Fibroblast of lung (primary cell): ENCODE results near the gene POLG.

ENCODE experiments used
- EZH2 ChIP-seq: IDR thresholded peaks from 2 replicates; pipeline ENCODE4 v1.5.1; 2012; ENCODE audit warnings: low read length, control low read depth, mild to moderate bottlenecking; ENCODE audit errors: missing control alignments
- TF ChIP-seq, protein P1 (sequence below), 2 donors: IDR thresholded peaks in 1 of 2; conservative IDR thresholded peaks in 1 of 2; 1 replicate in 1 of 2; 2 replicates in 1 of 2; pipeline ENCODE4 v1.5.1; 2011 to 2012; ENCODE audit warnings: low read length in 2 of 2, control low read depth in 1 of 2, inconsistent platforms in 1 of 2, low read depth in 1 of 2, mild to moderate bottlenecking in 1 of 2

DNA sequence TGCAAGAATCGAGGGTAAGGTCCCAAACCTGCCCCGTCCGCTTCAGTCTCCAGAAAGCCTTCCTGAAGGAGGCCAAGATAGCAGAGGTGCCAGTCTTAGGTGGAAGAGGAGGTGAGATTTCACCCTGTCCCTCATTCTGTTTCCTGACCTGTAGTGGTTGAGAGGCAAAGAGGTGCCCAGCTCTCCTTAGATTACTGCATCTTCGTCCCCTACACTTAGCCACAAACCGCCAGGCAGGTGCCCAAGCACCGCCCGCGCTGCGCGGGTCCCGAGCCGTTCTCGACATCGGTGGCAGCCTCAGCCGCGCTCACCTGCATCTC lies 23.8 kb upstream of the POLG start:
- TF ChIP-seq, protein P1, sequence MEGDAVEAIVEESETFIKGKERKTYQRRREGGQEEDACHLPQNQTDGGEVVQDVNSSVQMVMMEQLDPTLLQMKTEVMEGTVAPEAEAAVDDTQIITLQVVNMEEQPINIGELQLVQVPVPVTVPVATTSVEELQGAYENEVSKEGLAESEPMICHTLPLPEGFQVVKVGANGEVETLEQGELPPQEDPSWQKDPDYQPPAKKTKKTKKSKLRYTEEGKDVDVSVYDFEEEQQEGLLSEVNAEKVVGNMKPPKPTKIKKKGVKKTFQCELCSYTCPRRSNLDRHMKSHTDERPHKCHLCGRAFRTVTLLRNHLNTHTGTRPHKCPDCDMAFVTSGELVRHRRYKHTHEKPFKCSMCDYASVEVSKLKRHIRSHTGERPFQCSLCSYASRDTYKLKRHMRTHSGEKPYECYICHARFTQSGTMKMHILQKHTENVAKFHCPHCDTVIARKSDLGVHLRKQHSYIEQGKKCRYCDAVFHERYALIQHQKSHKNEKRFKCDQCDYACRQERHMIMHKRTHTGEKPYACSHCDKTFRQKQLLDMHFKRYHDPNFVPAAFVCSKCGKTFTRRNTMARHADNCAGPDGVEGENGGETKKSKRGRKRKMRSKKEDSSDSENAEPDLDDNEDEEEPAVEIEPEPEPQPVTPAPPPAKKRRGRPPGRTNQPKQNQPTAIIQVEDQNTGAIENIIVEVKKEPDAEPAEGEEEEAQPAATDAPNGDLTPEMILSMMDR (conservative IDR thresholded peaks at IDR 0.05 in 1 of 2, IDR thresholded peaks at IDR 0.05 in 1 of 2; ENCODE audit: low read depth in 1 of 2, low read length in 2 of 2): no peak
- TF ChIP-seq EZH2: peak; percentile 66
